ENCODE data around the gene NME2. TPM values are rescaled to one million over a fixed set of nuclear protein-coding genes. Genes with fewer than 3 reads are reported as not detected.

The NME2 gene
- total RNA-seq = 446 and 477 TPM in 2 replicates

DNA sequence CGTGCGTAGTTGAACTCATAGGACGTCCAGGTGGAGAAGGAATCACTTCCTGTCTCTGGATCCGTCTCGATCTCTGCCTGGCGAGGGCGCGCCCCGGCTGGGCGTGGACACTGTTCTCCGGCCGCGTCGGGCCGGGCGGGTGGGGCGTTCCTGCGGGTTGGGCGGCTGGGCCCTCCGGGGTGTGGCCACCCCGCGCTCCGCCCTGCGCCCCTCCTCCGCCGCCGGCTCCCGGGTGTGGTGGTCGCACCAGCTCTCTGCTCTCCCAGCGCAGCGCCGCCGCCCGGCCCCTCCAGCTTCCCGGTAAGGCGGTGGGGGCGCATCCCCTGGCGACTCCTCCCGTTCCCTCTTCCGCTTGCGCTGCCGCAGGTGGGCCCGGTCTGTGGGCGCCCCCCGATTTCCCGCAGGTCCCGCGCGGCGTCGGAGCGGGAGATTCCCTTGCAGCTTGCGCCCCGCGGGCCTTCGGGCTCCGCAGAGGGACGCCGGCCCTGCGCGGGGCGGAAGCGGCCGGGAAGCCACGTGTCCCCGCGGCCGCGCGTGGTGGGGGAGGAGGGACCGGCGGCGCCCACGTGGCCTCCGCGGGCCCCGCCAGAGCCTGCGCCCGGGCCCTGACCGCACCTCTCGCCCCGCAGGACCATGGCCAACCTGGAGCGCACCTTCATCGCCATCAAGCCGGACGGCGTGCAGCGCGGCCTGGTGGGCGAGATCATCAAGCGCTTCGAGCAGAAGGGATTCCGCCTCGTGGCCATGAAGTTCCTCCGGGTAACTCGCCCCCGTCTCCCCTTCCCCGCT lies at the start of gene NME2:
NME2 (plus strand) TSS at position 214 of the 789 bp plus-strand sequence; CDS start at position 634, 420 bp downstream.

GRCh38 chr17:51120739-51121619 lies 45.2 kb upstream of the NME2 start, which contains the start of gene SPAG9:
Gene SPAG9, minus strand, starts transcription at chr17:51120868. Its CDS starts 212 bp downstream, at chr17:51120656.

GRCh38 chr17:51153210-51154072 lies 12.8 kb upstream of the NME2 start, which contains the start of gene NME1:
Gene NME1, plus strand, starts transcription at chr17:51153559. Its CDS starts 2,096 bp downstream, at chr17:51155655.

Other genes starting within 250 kb of the NME2 start
- 169 and 177 TPM in 2 replicates for gene SPAG9, start 45.5 kb upstream of the NME2 start, total RNA-seq
- gene NME1, start 12.9 kb upstream of the NME2 start, total RNA-seq = 62.0 and 74.9 TPM in 2 replicates
- 15.9 and 16.9 TPM in 2 replicates for gene MBTD1, start 93.6 kb downstream of the NME2 start, total RNA-seq
- 43.9 and 44.2 TPM in 2 replicates for gene UTP18, start 94.1 kb downstream of the NME2 start, total RNA-seq

Measured in articular chondrocyte of knee joint (primary cell).